ENCODE data around the gene RNFT2. TPM values are rescaled to one million over a fixed set of nuclear protein-coding genes. Genes with fewer than 3 reads are reported as not detected.
"Not testable (repeated sequence)": the region's sequence is repeated elsewhere in the genome, so short reads cannot be mapped to it uniquely, and the experiment has no call there.

Gene RNFT2
- total RNA-seq, 2 experiments from 2014 or later: 10.7 to 11.6 TPM

- no peak for ATAC-seq
- intact Hi-C loops (cut with micrococcal nuclease): no loop called here
- H3K27ac Mint-ChIP-seq: no peak overlapping the region
Measured at GRCh38 chr12:116808113-116809105, 70.3 kb downstream of the RNFT2 start.

GRCh38 chr12:116812238-116812637 lies 74.1 kb downstream of the RNFT2 start:
- ChIA-PET POLR2A (no interaction called here), CTCF (no interaction called here)
- DNase-seq (no peak), ATAC-seq (no peak)
- H3K27me3 Mint-ChIP-seq: no peaks in the 10 kb centered on the region
- H3K36me3 Mint-ChIP-seq (ENCODE audit: low read depth): no peaks in the 10 kb centered on the region
- intact Hi-C loops (cut with micrococcal nuclease): no loop called here
- TF ChIP-seq CTCF (IDR thresholded peaks at IDR 0.05): no peak
- H3K9me3 Mint-ChIP-seq: no peaks in the 10 kb centered on the region
- no peaks in the 10 kb centered on the region for H3K4me1 Mint-ChIP-seq (ENCODE audit: low read depth)
- H3K4me3 Mint-ChIP-seq: no peak overlapping the region
- no peak overlapping the region for H3K27ac Mint-ChIP-seq

More at GRCh38 chr12:116808113-116809105, 70.3 kb downstream of the RNFT2 start:
- DNase-seq: no peak
- Mint-ChIP-seq H3K36me3 (ENCODE audit: low read depth) (no peaks in the 10 kb centered on the region), H3K4me1 (ENCODE audit: low read depth) (no peaks in the 10 kb centered on the region), H3K27me3 (no peaks in the 10 kb centered on the region), H3K4me3 (no peak overlapping the region), H3K9me3 (no peaks in the 10 kb centered on the region)
- ChIA-PET CTCF (no interaction called here), POLR2A (interaction anchor here (0.8 kb wide), 1 partner anchor 134 kb away, joined by 3 read pairs; no protein-coding TSS in a partner anchor)
- no peak for TF ChIP-seq CTCF (IDR thresholded peaks at IDR 0.05)

- H3K4me3 Mint-ChIP-seq: no peak overlapping the region
Measured at GRCh38 chr12:116813271-116814041, 75.3 kb downstream of the RNFT2 start.

GRCh38 chr12:116814766-116815165 lies 76.7 kb downstream of the RNFT2 start:
- POLR2A ChIA-PET; DNase-seq; H3K27me3 Mint-ChIP-seq; CTCF ChIA-PET; ATAC-seq; H3K36me3 Mint-ChIP-seq (ENCODE audit: low read depth); H3K4me3 Mint-ChIP-seq; H3K9me3 Mint-ChIP-seq; H3K27ac Mint-ChIP-seq: not testable (repeated sequence)
- intact Hi-C loops (cut with micrococcal nuclease): loop anchor here (5.0 kb wide), 1 partner anchor 77 kb away; the partner anchor contains the start of genes RNFT2 and SPRING1
- peaks cover 10% of the 10 kb centered on the region for H3K4me1 Mint-ChIP-seq (ENCODE audit: low read depth)

More at GRCh38 chr12:116813271-116814041, 75.3 kb downstream of the RNFT2 start:
- no peak for TF ChIP-seq CTCF (IDR thresholded peaks at IDR 0.05)
- POLR2A ChIA-PET: no interaction called here
- intact Hi-C loops (cut with micrococcal nuclease): no loop called here
- Mint-ChIP-seq H3K4me1 (ENCODE audit: low read depth) (peaks cover 8% of the 10 kb centered on the region), H3K36me3 (ENCODE audit: low read depth) (no peaks in the 10 kb centered on the region), H3K27me3 (no peaks in the 10 kb centered on the region), H3K9me3 (no peaks in the 10 kb centered on the region), H3K27ac (no peak overlapping the region)
- CTCF ChIA-PET: no interaction called here
- no peak for DNase-seq
- ATAC-seq: no peak

GRCh38 chr12:116818341-116818856 lies 80.3 kb downstream of the RNFT2 start:
- ATAC-seq: peak; percentile 34
- no peaks in the 10 kb centered on the region for H3K27me3 Mint-ChIP-seq
- DNase-seq: peak; percentile 54
- peaks cover 16% of the 10 kb centered on the region for H3K4me1 Mint-ChIP-seq (ENCODE audit: low read depth)
- ChIA-PET CTCF (no interaction called here), POLR2A (interaction anchor here (0.6 to 1.2 kb wide), 3 partner anchors 13 to 103 kb away, joined by 3 to 4 read pairs (median 3); no protein-coding TSS in a partner anchor)
- peak overlapping the region; percentile 95 for H3K27ac Mint-ChIP-seq
- intact Hi-C loops (cut with micrococcal nuclease): loop anchor here (5.0 kb wide), 1 partner anchor 81 kb away; the partner anchor contains the start of genes RNFT2 and SPRING1
- no peaks in the 10 kb centered on the region for H3K9me3 Mint-ChIP-seq
- H3K36me3 Mint-ChIP-seq (ENCODE audit: low read depth): no peaks in the 10 kb centered on the region
- H3K4me3 Mint-ChIP-seq: peak overlapping the region; percentile 94
- no peak for TF ChIP-seq CTCF (IDR thresholded peaks at IDR 0.05)
